CD4-positive, alpha-beta T cell treated with Interleukin-1 beta for 1 hour (primary cell): ENCODE measurements around the gene ZNF581.

Experiments used
- DNase-seq, 2 donors: peaks; one replicate each; pipeline ENCODE4 v3.0.0-alpha.2; 2020 to 2022

The ZNF581 gene

GRCh38 chr19:55611983-55612645 is 31.3 kb upstream of the ZNF581 start:
- DNase-seq, result no peak

GRCh38 chr19:55613396-55613795 is 30.1 kb upstream of the ZNF581 start:
- DNase-seq, result no peak

GRCh38 chr19:55613930-55614710 is 29.3 kb upstream of the ZNF581 start:
- DNase-seq, result no peak

GRCh38 chr19:55614711-55615542 is 28.5 kb upstream of the ZNF581 start:
- no peak for DNase-seq

- no peak for DNase-seq
Observed at GRCh38 chr19:55615543-55616394, 27.7 kb upstream of the ZNF581 start.

GRCh38 chr19:55616395-55616875 is 27.0 kb upstream of the ZNF581 start:
- no peak for DNase-seq

GRCh38 chr19:55617426-55617825 is 26.0 kb upstream of the ZNF581 start:
- DNase-seq, result no peak

GRCh38 chr19:55618426-55618825 is 25.0 kb upstream of the ZNF581 start:
- DNase-seq, result no peak

GRCh38 chr19:55619286-55619685 is 24.2 kb upstream of the ZNF581 start:
- DNase-seq, result no peak

- DNase-seq, result peak in 1 of 2 donors; percentile 65
Observed at GRCh38 chr19:55620410-55621204, 22.8 kb upstream of the ZNF581 start.

GRCh38 chr19:55621205-55621672 is 22.2 kb upstream of the ZNF581 start:
- DNase-seq, result no peak

- no peak for DNase-seq
Observed at GRCh38 chr19:55621673-55622231, 21.7 kb upstream of the ZNF581 start.

GRCh38 chr19:55622242-55622969 is 21.0 kb upstream of the ZNF581 start:
- no peak for DNase-seq

GRCh38 chr19:55623130-55623529 is 20.3 kb upstream of the ZNF581 start:
- DNase-seq, result no peak

- DNase-seq, result no peak
Observed at GRCh38 chr19:55623561-55623960, 19.9 kb upstream of the ZNF581 start.

- DNase-seq, result peak; percentile 92 to 93
Observed at GRCh38 chr19:55624109-55625003, 19.1 kb upstream of the ZNF581 start, which contains the start of gene ZNF784. TSS of gene ZNF784 (minus strand) at chr19:55624566. CDS start at chr19:55624561, 5 bp downstream.

- no peak for DNase-seq
Observed at GRCh38 chr19:55625004-55625326, 18.5 kb upstream of the ZNF581 start.

GRCh38 chr19:55626350-55626749 is 17.1 kb upstream of the ZNF581 start:
- DNase-seq, result peak; percentile 68 to 82

- DNase-seq, result peak; percentile 87 to 93
Observed at GRCh38 chr19:55632463-55632834, 11.0 kb upstream of the ZNF581 start.
